Keratinocyte (primary cell): ENCODE measurements around the gene TRMT112. TPM values are rescaled to one million over a fixed set of nuclear protein-coding genes. Genes with fewer than 3 reads are reported as not detected.

Experiments used
- DNase-seq: peaks from one replicate; pipeline ENCODE4 v3.0.0-alpha.2; 2011; ENCODE audit warnings: low read depth, missing footprints, low spot score
- FAIRE-seq: peaks from 2 replicates; lab custom pipeline; 2011; peaks lifted over from hg19 to GRCh38; lab: Jason Lieb, UNC
- H2AFZ ChIP-seq: 2 replicates; pipeline ENCODE4 v1.6.0; 2012; ENCODE audit warnings: low read length, control low read depth, inconsistent platforms; ENCODE audit not compliant: control insufficient read depth
- H3K27ac ChIP-seq: 2 replicates; pipeline ENCODE4 v1.5.1; 2011; ENCODE audit warnings: low read length; ENCODE audit not compliant: control insufficient read depth, insufficient read depth
- H3K27me3 ChIP-seq: 3 replicates; pipeline ENCODE4 v1.6.0; 2011; ENCODE audit warnings: low read length; ENCODE audit not compliant: control insufficient read depth, insufficient read depth; ENCODE audit errors: extremely low read depth
- H3K36me3 ChIP-seq, 2 experiments: 2 replicates in 1 of 2; 3 replicates in 1 of 2; pipeline ENCODE4 v1.5.1; 2011; ENCODE audit warnings: low read length in 2 of 2, mild to moderate bottlenecking in 1 of 2; ENCODE audit not compliant: control insufficient read depth in 2 of 2, insufficient read depth in 2 of 2; ENCODE audit errors: extremely low read depth in 1 of 2
- H3K4me1 ChIP-seq: 3 replicates; pipeline ENCODE4 v1.5.1; 2011; ENCODE audit warnings: low read length; ENCODE audit not compliant: control insufficient read depth, insufficient read depth; ENCODE audit errors: extremely low read depth
- H3K4me2 ChIP-seq: 3 replicates; pipeline ENCODE4 v1.6.0; 2011; ENCODE audit warnings: low read depth, low read length; ENCODE audit not compliant: control insufficient read depth, insufficient read depth; ENCODE audit errors: extremely low read depth
- H3K4me3 ChIP-seq, 3 experiments: fragments of 200-600 bp in 1 of 3; sonication (generic) in 1 of 3; 2 replicates in 2 of 3; 3 replicates in 1 of 3; pipeline ENCODE4 v1.5.1; 2011 to 2016; ENCODE audit warnings: low read length in 3 of 3, mild to moderate bottlenecking in 3 of 3, control low read depth in 2 of 3, inconsistent platforms in 1 of 3, low read depth in 1 of 3, mixed read lengths in 1 of 3, mixed run types in 1 of 3, moderate library complexity in 1 of 3; ENCODE audit not compliant: control insufficient read depth in 2 of 3, insufficient read depth in 2 of 3; ENCODE audit errors: extremely low read depth in 1 of 3
- H3K79me2 ChIP-seq: 2 replicates; pipeline ENCODE4 v1.6.0; 2012; ENCODE audit warnings: low read length; ENCODE audit not compliant: control insufficient read depth, insufficient read depth
- H3K9ac ChIP-seq: 3 replicates; pipeline ENCODE4 v1.6.0; 2011; ENCODE audit warnings: low read length; ENCODE audit not compliant: control insufficient read depth, insufficient read depth; ENCODE audit errors: extremely low read depth
- H3K9me1 ChIP-seq: 3 replicates; pipeline ENCODE4 v1.6.0; 2011; ENCODE audit warnings: low read length; ENCODE audit not compliant: control insufficient read depth, insufficient read depth; ENCODE audit errors: extremely low read depth
- H3K9me3 ChIP-seq: 2 replicates; pipeline ENCODE4 v1.5.1; 2012; ENCODE audit warnings: low read depth, low read length; ENCODE audit not compliant: control insufficient read depth
- H4K20me1 ChIP-seq: 3 replicates; pipeline ENCODE4 v1.6.0; 2011; ENCODE audit warnings: low read length; ENCODE audit not compliant: control insufficient read depth, insufficient read depth; ENCODE audit errors: extremely low read depth
- CTCF ChIP-seq, 3 experiments: IDR thresholded peaks in 1 of 3; conservative IDR thresholded peaks in 1 of 3; optimal IDR thresholded peaks in 1 of 3; 2 replicates in 2 of 3; 3 replicates in 1 of 3; pipeline versions ENCODE3 to v1.5.1; 2011; ENCODE audit warnings: low read length in 3 of 3, mild to moderate bottlenecking in 3 of 3, moderate library complexity in 2 of 3, control low read depth in 1 of 3, inconsistent platforms in 1 of 3; ENCODE audit not compliant: insufficient read depth in 2 of 3; ENCODE audit errors: extremely low read depth in 1 of 3
- EZH2 ChIP-seq: IDR thresholded peaks from one replicate; pipeline ENCODE4 v1.6.1; 2012; ENCODE audit warnings: inconsistent platforms, mild to moderate bottlenecking, low read length, moderate library complexity
- dilution Hi-C: fragments of 300-500 bp; cut with MboI; formaldehyde crosslinking; loops from one replicate; pipeline ENCODE4 v1.7.0; 2020; ENCODE audit warnings: low sequenced_read_pairs; ENCODE audit not compliant: extremely low pct_ligation_motif_present
- polyA plus RNA-seq, 5 experiments: library from polyadenylated mRNA; depleted of rRNA in 3 of 5; stranded (reverse) in 3 of 5; stranded (forward) in 1 of 5; unstranded in 1 of 5; fragments of >200 nt; gene quantifications; 1 replicate in 1 of 5; 2 replicates in 3 of 5; 3 replicates in 1 of 5; pipeline versions ENCODE4 v1.2.1 to v1.2.3, GENCODE V29; 2011 to 2012; ENCODE audit warnings: missing spikeins in 2 of 5, low read depth in 1 of 5, low replicate concordance in 1 of 5

TRMT112 gene
- polyA plus RNA-seq, 1 donor (not counting 4 experiments of a cell fraction or from before 2014, with no cell fraction given): 408 TPM

GRCh38 chr11:64327993-64328392, 10.6 kb upstream of the TRMT112 start:
- DNase-seq (no peak), FAIRE-seq (no peak)
- Histone ChIP-seq H3K9me3 (no peaks in the 10 kb centered on the region), H3K4me2 (no peak overlapping the region), H3K9me1 (no peaks in the 10 kb centered on the region), H3K79me2 (no peaks in the 10 kb centered on the region), H2AFZ (no peak overlapping the region), H3K4me1 (peaks cover 37% of the 10 kb centered on the region), H3K36me3 (peaks cover 0 to 5% of the 10 kb centered on the region in 2 experiments), H3K27ac (no peak overlapping the region), H3K9ac (no peak overlapping the region), H3K4me3 (no peak overlapping the region), H3K27me3 (no peaks in the 10 kb centered on the region), H4K20me1 (no peaks in the 10 kb centered on the region)
- TF ChIP-seq CTCF (optimal IDR thresholded peaks at IDR 0.05 in 1 of 3, IDR thresholded peaks at IDR 0.05 in 1 of 3, conservative IDR thresholded peaks at IDR 0.05 in 1 of 3; ENCODE audit: extremely low read depth in 1 of 3, insufficient read depth in 2 of 3, low read length in 3 of 3) (no peak), EZH2 (no peak)
- dilution Hi-C loops: no loop called here

- H3K27ac ChIP-seq: no peak overlapping the region
- DNase-seq (no peak), FAIRE-seq (no peak)
- H3K4me3 ChIP-seq: no peak overlapping the region
- TF ChIP-seq EZH2: no peak
- no peak for TF ChIP-seq CTCF (optimal IDR thresholded peaks at IDR 0.05 in 1 of 3, IDR thresholded peaks at IDR 0.05 in 1 of 3, conservative IDR thresholded peaks at IDR 0.05 in 1 of 3; ENCODE audit: extremely low read depth in 1 of 3, insufficient read depth in 2 of 3, low read length in 3 of 3)
- H3K9ac ChIP-seq: no peak overlapping the region
- H2AFZ ChIP-seq: no peak overlapping the region
- no peaks in the 10 kb centered on the region for H3K9me3 ChIP-seq
- no peaks in the 10 kb centered on the region for H3K9me1 ChIP-seq
- dilution Hi-C loops: no loop called here
- no peaks in the 10 kb centered on the region for H4K20me1 ChIP-seq
- H3K27me3 ChIP-seq: no peaks in the 10 kb centered on the region
- H3K36me3 ChIP-seq: peaks cover 1 to 10% of the 10 kb centered on the region in 2 experiments
- no peak overlapping the region for H3K4me2 ChIP-seq
- H3K4me1 ChIP-seq: peaks cover 40% of the 10 kb centered on the region
- peaks cover 4% of the 10 kb centered on the region for H3K79me2 ChIP-seq
These were observed 10.0 kb upstream of the TRMT112 start for GRCh38 chr11:64327375-64327774.
